GM12864 (cell line): ENCODE data around the gene C19orf12.

Source experiments
- DNase-seq: peaks from one replicate; pipeline ENCODE4 v3.0.0-alpha.2; 2011; ENCODE audit warnings: low read depth
- H3K4me3 ChIP-seq: 2 replicates; pipeline ENCODE4 v1.5.1; 2011; ENCODE audit warnings: mild to moderate bottlenecking, low read depth, low read length, control low read depth
- TF ChIP-seq, protein P1 (sequence below): IDR thresholded peaks from 2 replicates; pipeline ENCODE4 v1.5.1; 2011; ENCODE audit warnings: low read depth, mild to moderate bottlenecking, moderate library complexity, low read length, control low read depth, inconsistent platforms; ENCODE audit errors: missing control alignments

C19orf12 gene

DNA sequence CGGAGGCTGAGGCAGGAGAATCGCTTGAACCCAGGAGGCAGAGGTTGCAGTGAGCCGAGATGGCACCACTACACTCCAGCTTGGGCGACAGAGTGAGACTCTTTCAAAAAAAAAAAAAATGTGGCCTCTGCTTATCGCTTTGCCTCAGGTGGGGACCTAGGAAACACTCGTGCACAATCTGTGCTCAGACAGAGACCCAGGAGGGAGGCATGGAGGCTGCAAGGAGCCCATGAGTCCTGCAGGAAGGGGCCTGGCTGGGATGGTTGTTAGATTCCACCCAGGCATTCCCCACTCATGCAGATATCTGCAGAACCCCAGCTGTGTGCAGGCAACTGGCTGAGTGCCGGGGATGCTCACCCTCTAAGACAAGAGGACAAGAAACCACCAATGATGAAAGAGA is 43.8 kb upstream of the C19orf12 start:
- DNase-seq = no peak
- no peak overlapping the region for H3K4me3 ChIP-seq
- TF ChIP-seq, protein P1, sequence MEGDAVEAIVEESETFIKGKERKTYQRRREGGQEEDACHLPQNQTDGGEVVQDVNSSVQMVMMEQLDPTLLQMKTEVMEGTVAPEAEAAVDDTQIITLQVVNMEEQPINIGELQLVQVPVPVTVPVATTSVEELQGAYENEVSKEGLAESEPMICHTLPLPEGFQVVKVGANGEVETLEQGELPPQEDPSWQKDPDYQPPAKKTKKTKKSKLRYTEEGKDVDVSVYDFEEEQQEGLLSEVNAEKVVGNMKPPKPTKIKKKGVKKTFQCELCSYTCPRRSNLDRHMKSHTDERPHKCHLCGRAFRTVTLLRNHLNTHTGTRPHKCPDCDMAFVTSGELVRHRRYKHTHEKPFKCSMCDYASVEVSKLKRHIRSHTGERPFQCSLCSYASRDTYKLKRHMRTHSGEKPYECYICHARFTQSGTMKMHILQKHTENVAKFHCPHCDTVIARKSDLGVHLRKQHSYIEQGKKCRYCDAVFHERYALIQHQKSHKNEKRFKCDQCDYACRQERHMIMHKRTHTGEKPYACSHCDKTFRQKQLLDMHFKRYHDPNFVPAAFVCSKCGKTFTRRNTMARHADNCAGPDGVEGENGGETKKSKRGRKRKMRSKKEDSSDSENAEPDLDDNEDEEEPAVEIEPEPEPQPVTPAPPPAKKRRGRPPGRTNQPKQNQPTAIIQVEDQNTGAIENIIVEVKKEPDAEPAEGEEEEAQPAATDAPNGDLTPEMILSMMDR = no peak

DNA sequence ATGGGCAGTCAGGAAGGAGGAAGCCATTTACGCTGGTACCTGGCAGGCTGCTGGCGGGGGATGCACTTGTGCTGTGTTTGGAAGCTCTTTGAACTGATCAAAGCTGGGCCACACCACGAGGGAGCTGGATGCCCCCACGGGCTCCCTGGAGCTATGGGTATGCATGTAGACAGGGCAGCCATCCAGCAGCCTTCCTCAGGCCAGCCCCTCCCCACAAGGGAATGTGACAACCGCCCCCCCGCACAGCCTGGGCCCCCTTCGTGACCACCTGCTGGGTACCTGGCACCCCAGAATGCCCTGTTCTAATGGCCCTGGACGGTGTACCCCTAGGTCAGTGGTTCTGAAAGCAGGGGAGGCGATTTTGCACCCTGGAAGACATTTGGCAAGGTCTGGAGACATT is 42.5 kb upstream of the C19orf12 start:
- H3K4me3 ChIP-seq = no peak overlapping the region
- DNase-seq = no peak
- TF ChIP-seq, protein P1 = no peak

- DNase-seq = no peak
- TF ChIP-seq, protein P1 = no peak
- H3K4me3 ChIP-seq = no peak overlapping the region
Measured at GRCh38 chr19:29753934-29754305, 38.9 kb upstream of the C19orf12 start.

GRCh38 chr19:29753190-29753933 is 38.3 kb upstream of the C19orf12 start:
- TF ChIP-seq, protein P1 = no peak
- DNase-seq = no peak
- no peak overlapping the region for H3K4me3 ChIP-seq

GRCh38 chr19:29752450-29753025 is 37.5 kb upstream of the C19orf12 start:
- TF ChIP-seq, protein P1 = no peak
- DNase-seq = no peak
- H3K4me3 ChIP-seq = no peak overlapping the region

- TF ChIP-seq, protein P1 = no peak
- DNase-seq = no peak
Measured at GRCh38 chr19:29751932-29752331, 36.9 kb upstream of the C19orf12 start.

GRCh38 chr19:29750001-29750400 is 34.9 kb upstream of the C19orf12 start:
- TF ChIP-seq, protein P1 = no peak
- H3K4me3 ChIP-seq = no peak overlapping the region
- no peak for DNase-seq

More at GRCh38 chr19:29751932-29752331, 36.9 kb upstream of the C19orf12 start:
- H3K4me3 ChIP-seq = no peak overlapping the region
